ENCODE data around the gene TULP3. TPM values are rescaled to one million over a fixed set of nuclear protein-coding genes. Genes with fewer than 3 reads are reported as not detected.
A peak's percentile ranks its signal among the peaks of the same experiment; 100 is the strongest.

Gene TULP3
- total and polyA plus RNA-seq, 8 donors, result 4.1 to 9.0 (median 6.0) TPM

GRCh38 chr12:2940564-2940963, 49.9 kb downstream of the TULP3 start:
- no peak for ATAC-seq
- no peaks in the 10 kb centered on the region for H3K9me3 ChIP-seq

GRCh38 chr12:2941524-2941923, 50.8 kb downstream of the TULP3 start:
- 73 to 80% methylated on average over 8 of the region's 8 CpGs for WGBS, 2 donors
- ATAC-seq (no peak), FAIRE-seq (no peak), DNase-seq (no peak)
- Histone ChIP-seq H3K27ac (no peak overlapping the region), H3K4me3 (no peak overlapping the region), H3K4me1 (peaks cover 0 to 5% (median 0%) of the 10 kb centered on the region in 3 donors), H3K9me3 (no peaks in the 10 kb centered on the region), H3K36me3 (peaks cover 0 to 7% (median 0%) of the 10 kb centered on the region in 3 donors), H3K27me3 (no peaks in the 10 kb centered on the region)
- no peak for TF ChIP-seq CTCF (IDR thresholded peaks at IDR 0.05)
- intact Hi-C loops (cut with DNase I), result loop anchor here in 1 of 3 donors (10.0 kb wide), 1 partner anchor 87 kb away; the partner anchor contains the start of gene TEX52

More at GRCh38 chr12:2940564-2940963, 49.9 kb downstream of the TULP3 start:
- Histone ChIP-seq H3K36me3 (peaks cover 0 to 7% (median 0%) of the 10 kb centered on the region in 3 donors), H3K27ac (no peak overlapping the region), H3K4me3 (no peak overlapping the region), H3K27me3 (no peaks in the 10 kb centered on the region), H3K4me1 (peaks cover 0 to 5% (median 0%) of the 10 kb centered on the region in 3 donors)
- intact Hi-C loops (cut with DNase I), result loop anchor here in 1 of 3 donors (10.0 kb wide), 1 partner anchor 86 kb away; the partner anchor contains the start of gene TEX52
- no peak for FAIRE-seq
- WGBS, 2 donors, result 67 to 72% methylated on average over 10 of the region's 10 CpGs
- DNase-seq, result no peak
- no peak for TF ChIP-seq CTCF (IDR thresholded peaks at IDR 0.05)

GRCh38 chr12:2944401-2945047, 53.8 kb downstream of the TULP3 start:
- WGBS, 2 donors, result 11 to 13% methylated on average over 24 of the region's 24 CpGs
- Histone ChIP-seq H3K4me1 (peaks cover 0 to 5% (median 0%) of the 10 kb centered on the region in 3 donors), H3K9me3 (no peaks in the 10 kb centered on the region), H3K27ac (peak overlapping the region in 3 of 4 donors; percentile 3 to 30 (median 18)), H3K4me3 (peak overlapping the region in 1 of 4 donors; percentile 35), H3K36me3 (no peaks in the 10 kb centered on the region), H3K27me3 (no peaks in the 10 kb centered on the region)
- no peak for FAIRE-seq
- peak; percentile 92 to 98 (median 96) for ATAC-seq
- peak; percentile 73 to 88 (median 80) for DNase-seq
- TF ChIP-seq CTCF (IDR thresholded peaks at IDR 0.05), result peak; percentile 62 to 77 (median 63)
- intact Hi-C loops (cut with DNase I), result loop anchor here in 1 of 3 donors (10.0 kb wide), 1 partner anchor 90 kb away; the partner anchor contains the start of gene TEX52

GRCh38 chr12:2949411-2949810, 58.7 kb downstream of the TULP3 start:
- Histone ChIP-seq H3K4me3 (no peak overlapping the region), H3K27ac (no peak overlapping the region), H3K27me3 (no peaks in the 10 kb centered on the region), H3K9me3 (no peaks in the 10 kb centered on the region), H3K4me1 (peaks cover 0 to under 1% (median 0%) of the 10 kb centered on the region in 3 donors), H3K36me3 (no peaks in the 10 kb centered on the region)
- TF ChIP-seq CTCF (IDR thresholded peaks at IDR 0.05), result no peak
- intact Hi-C loops (cut with DNase I), result loop anchor here in 1 of 3 donors (10.0 kb wide), 1 partner anchor 95 kb away; the partner anchor contains the start of gene TEX52
- DNase-seq, result no peak
- WGBS, 2 donors, result 87 to 91% methylated on average over 4 of the region's 4 CpGs
- ATAC-seq, result no peak
- FAIRE-seq, result no peak

- no peaks in the 10 kb centered on the region for H3K9me3 ChIP-seq
- H3K27me3 ChIP-seq, result no peaks in the 10 kb centered on the region
- 89 to 94% methylated on average over 1 of the region's 1 CpG for WGBS, 2 donors
- H3K27ac ChIP-seq, result no peak overlapping the region
- TF ChIP-seq CTCF (IDR thresholded peaks at IDR 0.05), result no peak
- FAIRE-seq (no peak), ATAC-seq (no peak), DNase-seq (no peak)
- H3K4me3 ChIP-seq, result no peak overlapping the region
- intact Hi-C loops (cut with DNase I), result no loop called here
- peaks cover 0 to 10% (median 7%) of the 10 kb centered on the region in 3 donors for H3K4me1 ChIP-seq
- H3K36me3 ChIP-seq, result no peaks in the 10 kb centered on the region
Observed at GRCh38 chr12:2955888-2956287, 65.2 kb downstream of the TULP3 start.
